ENCODE measurements around the gene MAB21L3. TPM values are rescaled to one million over a fixed set of nuclear protein-coding genes. Genes with fewer than 3 reads are reported as not detected.

The MAB21L3 gene
- total RNA-seq, 3 donors from 2014 or later = 0.29 to 0.80 TPM; not detected in 1

DNA sequence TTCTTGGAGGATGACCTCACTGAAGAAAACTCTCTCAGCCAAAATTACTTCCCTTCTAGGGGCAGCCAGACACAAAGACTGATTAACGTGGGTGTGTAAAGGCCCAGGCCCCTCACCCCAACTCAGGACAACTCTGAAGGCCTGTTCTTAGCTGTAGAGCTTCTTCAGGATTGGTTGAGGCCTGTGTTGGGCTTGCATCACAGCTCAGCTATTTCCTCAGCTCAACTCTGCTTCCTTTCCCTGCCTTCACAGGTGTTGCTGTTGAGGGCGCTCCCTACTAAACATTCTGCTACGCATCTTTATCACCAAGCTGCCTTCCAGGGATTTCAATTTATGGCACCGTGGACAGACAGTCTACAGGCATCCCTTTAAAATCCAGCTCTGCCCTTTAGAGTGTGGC lies 36.8 kb downstream of the MAB21L3 start:
- no peak for TF ChIP-seq POLR2A (IDR thresholded peaks at IDR 0.05)
- TF ChIP-seq, protein P1, sequence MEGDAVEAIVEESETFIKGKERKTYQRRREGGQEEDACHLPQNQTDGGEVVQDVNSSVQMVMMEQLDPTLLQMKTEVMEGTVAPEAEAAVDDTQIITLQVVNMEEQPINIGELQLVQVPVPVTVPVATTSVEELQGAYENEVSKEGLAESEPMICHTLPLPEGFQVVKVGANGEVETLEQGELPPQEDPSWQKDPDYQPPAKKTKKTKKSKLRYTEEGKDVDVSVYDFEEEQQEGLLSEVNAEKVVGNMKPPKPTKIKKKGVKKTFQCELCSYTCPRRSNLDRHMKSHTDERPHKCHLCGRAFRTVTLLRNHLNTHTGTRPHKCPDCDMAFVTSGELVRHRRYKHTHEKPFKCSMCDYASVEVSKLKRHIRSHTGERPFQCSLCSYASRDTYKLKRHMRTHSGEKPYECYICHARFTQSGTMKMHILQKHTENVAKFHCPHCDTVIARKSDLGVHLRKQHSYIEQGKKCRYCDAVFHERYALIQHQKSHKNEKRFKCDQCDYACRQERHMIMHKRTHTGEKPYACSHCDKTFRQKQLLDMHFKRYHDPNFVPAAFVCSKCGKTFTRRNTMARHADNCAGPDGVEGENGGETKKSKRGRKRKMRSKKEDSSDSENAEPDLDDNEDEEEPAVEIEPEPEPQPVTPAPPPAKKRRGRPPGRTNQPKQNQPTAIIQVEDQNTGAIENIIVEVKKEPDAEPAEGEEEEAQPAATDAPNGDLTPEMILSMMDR (IDR thresholded peaks at IDR 0.05) = no peak

DNA sequence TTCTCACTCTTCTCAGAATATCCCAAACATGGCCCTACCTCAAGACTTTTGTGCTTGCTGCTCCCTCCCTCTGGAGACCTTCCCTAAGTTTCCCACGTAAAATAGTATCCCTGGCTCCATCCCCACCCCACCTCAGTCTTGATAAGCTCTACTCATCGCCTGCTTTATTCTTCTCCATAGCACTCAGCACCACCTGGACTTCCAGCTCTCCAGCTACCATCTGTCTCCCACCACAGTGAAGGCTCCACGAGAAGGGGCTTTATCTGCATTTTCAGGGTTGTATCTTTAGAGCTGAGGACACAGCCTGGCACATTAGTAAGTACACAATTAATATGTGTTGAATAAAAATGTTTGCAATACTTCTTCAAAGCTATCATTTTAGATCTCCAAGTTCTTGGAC lies 37.8 kb downstream of the MAB21L3 start:
- no peaks in the 10 kb centered on the region for H3K4me1 ChIP-seq
- H3K27me3 ChIP-seq = no peaks in the 10 kb centered on the region
- no peak overlapping the region for H3K4me3 ChIP-seq
- no peaks in the 10 kb centered on the region for H3K36me3 ChIP-seq
- no peak overlapping the region for H3K27ac ChIP-seq
- no peak for DNase-seq (ENCODE audit: low spot score in 2 of 2)
- peaks cover 0 to 6% of the 10 kb centered on the region in 2 donors for H3K9me3 ChIP-seq
- TF ChIP-seq, protein P1 (IDR thresholded peaks at IDR 0.05) = no peak
- TF ChIP-seq POLR2AphosphoS5 (IDR thresholded peaks at IDR 0.05) = no peak
- no peak for TF ChIP-seq POLR2A (IDR thresholded peaks at IDR 0.05)
- intact Hi-C loops (cut with DNase I; ENCODE audit: low total_unique reads) = no loop called here

More for the DNA sequence above, 36.8 kb downstream of the MAB21L3 start:
- DNase-seq (ENCODE audit: low spot score in 2 of 2) = no peak
- Histone ChIP-seq H3K9me3 (peaks cover 0 to 12% of the 10 kb centered on the region in 2 donors), H3K36me3 (no peaks in the 10 kb centered on the region), H3K4me1 (no peaks in the 10 kb centered on the region), H3K27ac (no peak overlapping the region), H3K27me3 (no peaks in the 10 kb centered on the region), H3K4me3 (no peak overlapping the region)
- intact Hi-C loops (cut with DNase I; ENCODE audit: low total_unique reads) = no loop called here

DNA sequence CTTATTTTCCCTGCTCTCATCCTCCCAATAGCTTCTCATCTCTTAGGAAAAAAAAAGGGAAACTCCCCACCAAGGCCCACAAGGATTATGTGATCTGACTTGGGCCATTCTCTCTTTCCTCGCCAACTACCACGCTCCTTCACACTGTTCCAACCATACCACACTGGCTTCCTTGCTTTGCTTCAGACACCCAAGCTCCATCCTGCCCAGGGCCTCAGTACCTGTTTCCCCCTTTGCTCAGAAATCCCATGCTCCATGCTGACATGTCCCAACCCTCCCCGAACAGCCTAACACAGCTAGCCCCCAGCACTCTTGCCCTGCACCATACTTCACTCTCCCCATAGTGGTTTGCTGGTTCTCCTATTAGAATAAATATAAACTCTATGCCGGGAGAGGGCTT lies 39.2 kb downstream of the MAB21L3 start:
- Histone ChIP-seq H3K36me3 (no peaks in the 10 kb centered on the region), H3K9me3 (no peaks in the 10 kb centered on the region), H3K4me3 (no peak overlapping the region), H3K27me3 (no peaks in the 10 kb centered on the region), H3K27ac (no peak overlapping the region), H3K4me1 (no peaks in the 10 kb centered on the region)
- DNase-seq (ENCODE audit: low spot score in 2 of 2) = no peak
- intact Hi-C loops (cut with DNase I; ENCODE audit: low total_unique reads) = loop anchor here (5.0 kb wide), 1 partner anchor 337 kb away; no protein-coding TSS in a partner anchor
- no peak for TF ChIP-seq POLR2A (IDR thresholded peaks at IDR 0.05)
- TF ChIP-seq, protein P1 (IDR thresholded peaks at IDR 0.05) = no peak
- TF ChIP-seq POLR2AphosphoS5 (IDR thresholded peaks at IDR 0.05) = no peak

DNA sequence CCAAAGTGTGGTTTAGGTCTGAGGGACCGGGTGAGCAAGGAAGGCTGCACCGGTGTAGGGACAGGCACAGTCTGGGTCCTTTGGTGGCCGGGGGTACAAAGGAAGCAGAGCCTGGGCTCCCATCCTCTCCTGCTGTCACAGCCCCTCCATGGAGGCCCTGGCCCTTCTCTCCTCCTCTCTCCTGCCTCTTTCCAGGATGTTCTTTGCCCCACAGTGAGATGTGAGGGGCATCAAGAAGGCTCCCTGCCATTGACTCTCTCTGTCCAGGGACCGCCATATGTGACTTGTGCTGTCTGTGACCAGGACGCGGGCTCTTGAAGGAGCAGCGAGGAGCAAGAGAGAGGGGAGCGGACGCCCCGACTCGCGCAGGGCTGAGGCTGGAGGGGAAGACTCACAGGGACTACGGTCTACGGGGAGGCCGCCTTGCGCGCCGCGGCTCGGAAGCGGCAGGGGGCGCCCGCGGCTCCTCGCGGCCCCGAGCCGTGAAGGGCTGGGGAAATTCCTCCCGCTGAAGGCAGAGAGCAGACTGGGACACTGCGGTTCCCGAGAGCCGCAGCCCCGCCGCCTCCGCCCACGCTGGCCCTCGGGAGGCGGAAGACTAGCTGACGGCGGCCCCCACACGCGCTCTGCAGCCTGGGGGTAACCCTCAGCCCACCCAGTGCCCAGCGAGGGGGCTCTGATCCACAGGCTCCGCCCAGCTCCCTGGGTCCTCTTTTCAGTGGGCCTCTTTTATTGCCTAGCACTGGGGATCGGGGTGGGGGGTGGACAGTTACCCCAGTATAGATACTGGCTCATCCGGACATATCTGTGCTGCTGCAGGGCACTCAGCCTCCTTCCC lies 40.8 kb downstream of the MAB21L3 start:
- peak in 2 of 3 donors; percentile 34 to 52 for TF ChIP-seq POLR2AphosphoS5 (IDR thresholded peaks at IDR 0.05)
- TF ChIP-seq POLR2A (IDR thresholded peaks at IDR 0.05) = no peak
- TF ChIP-seq, protein P1 (IDR thresholded peaks at IDR 0.05) = peak; percentile 46 to 93 (median 92)
- H3K27ac ChIP-seq = peak overlapping the region; percentile 57 to 76

DNA sequence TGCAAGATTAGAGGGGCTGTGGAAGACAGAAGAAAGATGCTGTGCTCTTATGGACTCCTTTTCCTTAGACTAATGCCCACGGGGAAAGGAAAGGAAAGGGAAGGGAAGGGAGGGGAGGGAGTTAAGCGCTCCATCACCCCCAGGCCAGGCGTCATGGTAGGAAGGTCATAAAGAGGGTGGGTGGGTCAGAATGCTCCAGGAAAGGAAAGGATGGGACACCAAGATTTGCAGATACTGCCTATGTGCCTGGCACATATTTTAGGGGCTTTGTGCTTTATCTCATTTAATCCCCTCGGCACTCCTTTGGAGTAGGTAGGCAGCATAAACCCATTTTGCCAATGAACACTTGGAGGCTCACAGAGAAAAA lies 41.4 kb downstream of the MAB21L3 start:
- TF ChIP-seq, protein P1 (IDR thresholded peaks at IDR 0.05) = no peak
- no peak for TF ChIP-seq POLR2A (IDR thresholded peaks at IDR 0.05)
- TF ChIP-seq POLR2AphosphoS5 (IDR thresholded peaks at IDR 0.05) = no peak
- no peaks in the 10 kb centered on the region for H3K4me1 ChIP-seq
- DNase-seq (ENCODE audit: low spot score in 2 of 2) = no peak
- peak overlapping the region; percentile 43 to 67 (median 47) for H3K4me3 ChIP-seq
- H3K36me3 ChIP-seq = no peaks in the 10 kb centered on the region
- intact Hi-C loops (cut with DNase I; ENCODE audit: low total_unique reads) = loop anchor here (5.0 kb wide), 1 partner anchor 335 kb away; no protein-coding TSS in a partner anchor
- H3K27me3 ChIP-seq = no peaks in the 10 kb centered on the region
- H3K27ac ChIP-seq = peak overlapping the region in 1 of 2 donors; percentile 76
- H3K9me3 ChIP-seq = no peaks in the 10 kb centered on the region

More for the DNA sequence above, 40.8 kb downstream of the MAB21L3 start:
- Histone ChIP-seq H3K9me3 (no peaks in the 10 kb centered on the region), H3K36me3 (no peaks in the 10 kb centered on the region), H3K4me3 (peak overlapping the region; percentile 43 to 67 (median 47)), H3K4me1 (no peaks in the 10 kb centered on the region), H3K27me3 (no peaks in the 10 kb centered on the region)
- intact Hi-C loops (cut with DNase I; ENCODE audit: low total_unique reads) = loop anchor here (5.0 kb wide), 1 partner anchor 335 kb away; no protein-coding TSS in a partner anchor
- DNase-seq (ENCODE audit: low spot score in 2 of 2) = peak; percentile 59 to 75

Data from breast epithelium (tissue), 4 donors.